Hematopoietic multipotent progenitor cell treated with erythropoietin and hydrocortisone succinate and interleukin-3 and kit ligand, for 15 days (in vitro differentiated cells): ENCODE data around the gene AFP.

Experiments
- DNase-seq: peaks from one replicate; pipeline ENCODE4 v3.0.0-alpha.2; 2015; ENCODE audit warnings: low spot score

Gene AFP

DNA sequence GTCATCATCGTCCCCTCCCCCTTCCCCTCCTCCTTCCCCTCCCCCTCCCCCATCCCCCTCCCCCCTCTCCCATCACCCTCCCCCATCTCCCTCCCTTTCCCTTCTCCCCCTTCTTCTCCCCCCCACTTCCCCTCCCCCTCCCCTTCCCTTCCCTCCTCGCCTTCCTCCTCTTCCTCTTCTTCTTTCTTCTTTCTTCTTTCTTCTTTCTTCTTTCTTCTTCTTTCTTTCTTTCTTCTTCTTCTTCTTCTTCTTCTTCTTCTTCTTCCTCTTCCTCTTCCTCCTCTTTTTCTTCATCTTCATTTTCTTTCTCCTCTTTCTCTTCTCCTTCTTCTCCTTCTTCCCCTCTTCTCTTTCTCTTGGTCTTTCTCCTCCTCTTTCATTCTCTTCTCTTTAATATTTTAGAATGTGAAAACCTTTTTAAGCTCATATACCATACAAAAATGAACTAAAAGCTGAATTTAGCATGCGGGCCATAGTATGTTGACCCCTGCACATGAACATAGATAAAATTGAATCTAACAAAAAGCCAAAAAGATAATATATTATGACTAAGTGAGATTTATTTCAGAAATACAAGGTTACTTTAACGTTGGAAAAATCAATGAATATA lies 25.0 kb downstream of the AFP start:
- no peak for DNase-seq

DNA sequence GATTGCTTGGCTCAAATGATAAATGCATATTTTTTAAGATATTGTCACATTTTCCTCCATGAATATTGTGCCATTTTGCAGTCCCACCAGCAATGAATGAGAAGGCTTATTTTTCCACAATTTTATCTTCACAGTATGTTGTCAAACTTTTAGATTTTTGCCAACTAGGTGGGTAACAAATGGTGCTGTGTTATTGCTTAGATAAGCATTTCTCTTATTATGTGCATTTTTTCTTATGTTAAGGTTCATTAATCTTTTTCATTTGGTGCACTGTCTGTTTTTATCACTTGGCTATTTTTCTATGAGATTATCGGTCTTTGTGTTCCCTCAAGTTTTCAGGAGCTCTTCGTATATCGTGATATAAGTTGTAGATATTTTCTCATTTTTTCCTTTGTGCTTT lies 32.1 kb downstream of the AFP start:
- DNase-seq = no peak

DNA sequence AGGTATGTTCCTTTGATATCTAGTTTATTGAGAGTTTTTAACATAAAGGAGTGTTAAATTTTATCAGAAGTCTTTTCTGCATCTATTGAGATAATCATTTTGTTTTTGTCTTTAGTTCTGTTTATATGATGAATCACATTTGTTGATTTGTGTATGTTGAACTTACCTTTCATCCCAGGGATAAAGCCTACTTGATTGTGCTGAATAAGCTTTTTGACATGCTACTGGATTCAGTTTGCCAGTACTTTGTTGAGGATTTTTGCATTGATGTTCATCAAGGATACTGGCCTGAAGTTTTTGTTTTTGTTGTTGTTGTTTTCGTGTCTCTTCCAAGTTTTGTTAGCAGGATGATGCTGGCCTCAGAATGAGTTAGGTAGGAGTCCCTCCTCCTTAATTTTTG lies 34.7 kb downstream of the AFP start:
- no peak for DNase-seq

DNA sequence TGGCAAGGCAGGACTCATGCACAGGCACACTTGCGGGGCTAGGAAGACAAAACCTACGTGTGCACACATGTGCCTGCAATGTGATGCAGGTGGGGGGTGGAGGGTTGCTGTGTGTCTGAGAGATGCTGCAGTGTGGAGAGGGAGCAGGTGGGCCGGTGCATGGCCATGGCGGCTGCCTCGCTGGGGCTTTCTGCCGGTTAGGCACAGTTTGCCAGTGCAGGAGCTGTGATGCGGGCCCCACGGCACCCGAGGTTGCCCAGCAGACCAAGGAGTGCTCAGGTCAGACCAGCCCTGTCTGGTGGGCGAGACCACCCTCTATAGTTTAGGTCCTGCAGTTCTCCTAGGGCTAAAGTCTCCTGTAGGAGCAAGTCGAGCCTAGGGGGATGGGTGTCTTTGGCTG lies 41.2 kb downstream of the AFP start:
- DNase-seq = no peak

DNA sequence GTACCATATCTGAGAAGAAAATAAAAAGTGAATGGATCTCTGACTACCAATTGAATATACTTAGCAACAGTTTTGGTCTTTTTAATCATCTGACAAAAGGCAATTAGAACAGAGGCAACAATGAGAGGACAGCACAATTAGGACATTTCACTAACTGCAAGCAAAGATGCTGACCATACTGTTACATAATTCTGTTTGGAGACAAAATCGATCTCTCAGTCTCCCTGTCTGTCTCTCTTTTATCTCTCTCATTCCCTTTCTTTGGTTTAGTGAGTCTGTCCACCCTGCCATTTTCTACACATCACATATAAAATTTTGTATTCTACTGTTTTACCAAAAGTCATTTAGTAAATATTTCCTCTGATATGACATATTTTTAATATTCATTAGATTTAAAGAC lies 43.3 kb downstream of the AFP start:
- DNase-seq = no peak

DNA sequence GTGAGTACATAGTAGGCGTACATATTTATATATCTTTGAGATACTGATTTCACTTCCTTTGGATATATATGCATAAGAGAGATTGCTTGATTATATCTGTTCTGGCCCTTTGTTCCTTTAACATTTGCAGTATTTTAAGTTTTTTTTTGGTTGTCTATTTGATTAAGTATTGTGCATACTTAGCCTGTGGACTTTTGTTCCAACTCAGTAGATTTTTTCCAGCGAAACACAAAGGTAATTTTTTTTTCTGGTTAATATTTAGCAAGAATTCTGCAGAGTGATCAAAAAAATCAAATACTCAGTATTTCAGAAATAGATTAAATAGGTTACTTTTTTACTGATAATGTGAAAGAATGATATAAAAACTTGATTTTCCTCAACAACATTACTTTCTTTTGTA lies 45.3 kb downstream of the AFP start, which contains the start of gene AFM:
AFM (plus strand) TSS at position 388 of the 400 bp plus-strand sequence. CDS start 31 bp downstream, outside the sequence.
- no peak for DNase-seq

DNA sequence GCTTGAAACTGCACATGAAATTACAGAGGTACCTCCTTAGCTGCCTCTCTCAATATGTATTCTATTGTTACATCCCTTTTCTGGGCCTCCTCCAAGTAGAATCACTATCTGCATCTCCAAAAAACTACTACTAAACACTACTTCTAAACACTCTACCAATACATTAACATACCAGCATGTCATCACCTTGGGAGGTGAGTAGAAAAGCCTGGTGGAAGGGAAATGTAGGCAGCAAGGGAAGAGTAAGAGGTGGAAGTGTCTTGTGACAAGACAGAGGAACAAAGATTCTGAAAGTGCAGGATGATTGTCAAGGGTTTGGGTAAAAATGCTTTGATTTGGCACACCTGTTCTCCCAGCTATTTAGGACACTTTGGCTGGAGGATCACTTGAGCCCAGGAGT lies 49.1 kb downstream of the AFP start:
- no peak for DNase-seq

DNA sequence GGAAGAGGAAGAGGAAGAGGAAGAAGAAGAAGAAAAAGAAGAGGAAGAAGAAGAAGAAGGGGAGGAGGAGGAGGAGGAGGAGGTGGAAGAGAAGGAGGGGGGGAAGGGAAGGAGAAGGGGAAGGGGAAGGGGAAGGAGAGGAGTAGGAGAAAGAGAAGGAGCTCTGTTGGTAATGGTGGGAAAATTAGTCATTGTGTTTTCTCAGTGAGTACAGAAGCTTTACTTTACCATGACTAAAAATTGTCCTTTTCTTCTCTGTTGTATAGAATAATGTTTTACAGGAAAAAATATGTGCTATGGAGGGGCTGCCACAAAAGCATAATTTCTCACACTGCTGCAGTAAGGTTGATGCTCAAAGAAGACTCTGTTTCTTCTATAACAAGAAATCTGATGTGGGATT lies 49.6 kb downstream of the AFP start:
- no peak for DNase-seq

DNA sequence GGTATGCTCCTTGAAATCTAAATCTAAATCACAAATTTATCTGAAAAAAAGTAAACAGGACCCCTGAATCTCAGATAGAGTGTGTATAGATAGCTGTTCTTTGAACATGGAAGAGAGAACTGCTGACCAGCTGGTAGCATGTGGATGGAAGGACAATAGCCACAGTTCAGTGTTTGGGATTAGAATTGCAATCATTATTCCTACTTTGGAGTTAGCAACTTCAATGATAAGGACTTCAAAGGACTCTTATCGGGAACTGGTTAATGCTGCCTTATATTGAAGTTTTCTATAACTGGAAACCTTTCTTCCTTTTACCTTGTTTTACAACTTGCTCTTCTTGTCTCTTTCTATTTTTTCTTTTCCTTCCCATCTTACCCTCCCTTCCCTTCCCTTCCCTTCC lies 50.5 kb downstream of the AFP start:
- no peak for DNase-seq

DNA sequence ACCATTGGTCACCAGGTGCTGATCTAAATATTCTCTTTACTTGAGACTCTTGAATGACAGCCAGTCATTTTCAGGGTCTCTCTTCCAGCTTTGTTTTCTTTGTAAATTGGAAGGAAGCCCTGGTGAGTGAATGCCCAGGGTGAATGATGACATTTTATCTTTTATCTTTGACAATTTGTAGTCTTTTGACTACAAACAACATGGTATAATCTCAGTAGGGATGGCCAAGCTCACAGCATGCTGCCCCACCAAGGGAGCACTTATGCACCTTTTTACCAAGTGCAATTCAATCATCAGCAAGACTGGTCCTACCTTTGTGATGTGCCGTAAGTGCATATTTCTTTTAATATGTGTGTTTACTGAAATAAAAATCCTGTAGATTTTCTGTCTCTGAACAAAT lies 51.2 kb downstream of the AFP start:
- no peak for DNase-seq

DNA sequence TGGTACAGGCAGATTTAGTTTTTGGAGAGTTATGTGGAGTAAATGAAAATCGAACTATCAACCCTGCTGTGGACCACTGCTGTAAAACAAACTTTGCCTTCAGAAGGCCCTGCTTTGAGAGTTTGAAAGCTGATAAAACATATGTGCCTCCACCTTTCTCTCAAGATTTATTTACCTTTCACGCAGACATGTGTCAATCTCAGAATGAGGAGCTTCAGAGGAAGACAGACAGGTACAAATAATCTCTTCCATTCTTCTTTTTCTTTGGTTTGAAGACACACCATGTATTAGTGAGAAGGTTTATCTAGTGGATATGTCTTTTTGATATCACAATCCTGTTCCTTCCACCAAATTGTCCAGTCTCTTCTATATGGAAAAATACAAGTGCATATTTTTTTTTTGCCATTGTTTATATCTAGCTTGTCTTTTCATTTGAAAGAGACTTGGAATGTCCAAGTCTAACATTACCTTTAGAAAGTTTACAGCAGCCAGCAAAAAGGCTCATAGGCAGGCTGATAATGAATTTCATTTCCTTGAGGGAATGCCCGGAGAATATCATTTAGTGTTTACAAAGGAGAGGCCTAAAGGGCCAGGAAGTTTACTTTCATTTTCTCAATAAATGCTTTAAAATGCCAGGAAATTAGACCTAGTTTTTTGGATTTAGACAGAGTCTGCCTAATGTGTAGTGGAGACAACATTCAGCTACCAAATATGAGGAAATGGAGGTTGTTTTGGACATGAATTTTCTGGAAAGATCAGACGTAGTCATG lies 64.2 kb downstream of the AFP start:
- DNase-seq = no peak

DNA sequence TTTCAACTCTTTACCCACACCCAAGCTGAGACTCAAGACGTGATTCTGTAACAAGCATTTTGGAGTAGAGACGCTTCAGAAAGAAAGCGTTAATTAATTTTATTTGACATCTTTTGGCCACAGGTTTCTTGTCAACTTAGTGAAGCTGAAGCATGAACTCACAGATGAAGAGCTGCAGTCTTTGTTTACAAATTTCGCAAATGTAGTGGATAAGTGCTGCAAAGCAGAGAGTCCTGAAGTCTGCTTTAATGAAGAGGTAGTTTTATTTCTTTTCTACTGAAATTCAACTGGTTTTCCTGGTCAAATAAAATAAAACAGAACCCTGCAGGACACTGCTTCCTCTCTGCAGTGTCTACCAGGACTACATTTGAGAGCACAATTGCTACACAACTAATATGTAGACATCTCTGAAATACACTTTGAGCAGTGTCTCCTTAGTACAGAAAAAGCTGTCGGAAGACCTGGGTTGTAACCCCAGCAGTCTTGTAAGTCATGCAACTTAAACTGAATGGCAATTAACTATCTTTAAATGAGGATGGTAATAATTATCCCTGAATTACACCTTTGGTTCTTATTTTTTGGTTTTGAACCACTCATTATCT lies 65.7 kb downstream of the AFP start:
- no peak for DNase-seq

DNA sequence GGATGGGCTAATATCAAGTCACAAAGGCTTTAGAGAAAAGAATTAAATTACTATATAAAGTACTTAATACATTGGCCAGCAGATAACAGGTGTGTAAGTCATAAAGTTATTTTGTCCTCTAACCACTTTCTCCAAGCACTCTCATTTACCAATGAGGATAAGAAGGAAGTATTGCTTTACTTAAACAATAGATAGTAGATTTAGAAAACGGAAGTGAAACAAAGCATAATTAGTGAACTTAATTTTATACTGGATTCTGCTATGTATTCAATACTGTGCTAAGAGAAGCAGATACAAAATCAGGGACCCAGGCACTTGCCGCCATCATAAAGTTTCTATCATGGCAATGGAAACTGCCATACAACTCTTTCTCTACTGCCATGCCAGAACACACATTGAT lies 69.5 kb downstream of the AFP start:
- no peak for DNase-seq
